HG02943 (cell line): ENCODE results near the gene KCNIP1.
"Not testable (repeated sequence)": the region's sequence is repeated elsewhere in the genome, so short reads cannot be mapped to it uniquely, and the experiment has no call there.

Experiments
- ATAC-seq: cut with Tn5 transposase; IDR thresholded peaks from one replicate; pipeline ENCODE4 v1.9.1; 2021; ENCODE audit warnings: mild to moderate bottlenecking, low read depth, moderate library complexity; ENCODE audit not compliant: unreplicated experiment

Gene KCNIP1

DNA sequence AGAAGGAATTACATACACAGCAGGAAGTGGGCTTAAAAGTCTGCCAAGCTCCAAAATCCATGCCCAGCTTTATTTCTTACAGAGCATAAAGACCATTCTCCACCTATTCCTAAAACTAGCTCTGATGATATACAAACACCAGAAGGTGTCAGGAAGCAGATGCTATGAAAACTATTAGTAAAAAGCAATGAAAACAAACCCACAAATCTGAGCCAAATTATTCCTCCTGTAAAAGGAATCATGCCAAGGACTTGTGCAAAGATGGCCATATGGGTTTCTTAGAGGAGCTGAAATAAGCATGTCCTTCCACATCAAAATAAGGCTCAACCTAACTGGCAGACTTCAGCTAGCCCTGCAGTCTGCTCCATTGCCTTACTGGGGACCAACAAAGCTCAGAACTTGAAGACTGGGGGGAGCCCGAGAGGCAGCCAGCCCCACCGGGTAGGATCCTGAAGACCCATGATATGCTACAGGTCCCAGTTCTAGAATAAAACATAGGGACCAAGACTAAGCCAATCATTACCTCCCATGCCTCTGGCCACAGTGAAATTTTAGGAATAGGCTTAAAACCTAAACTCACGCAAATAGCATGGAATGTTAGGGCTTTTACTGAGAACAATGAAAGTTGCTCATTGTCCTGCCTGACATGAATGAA is 236.9 kb downstream of the KCNIP1 start:
- ATAC-seq = no peak

DNA sequence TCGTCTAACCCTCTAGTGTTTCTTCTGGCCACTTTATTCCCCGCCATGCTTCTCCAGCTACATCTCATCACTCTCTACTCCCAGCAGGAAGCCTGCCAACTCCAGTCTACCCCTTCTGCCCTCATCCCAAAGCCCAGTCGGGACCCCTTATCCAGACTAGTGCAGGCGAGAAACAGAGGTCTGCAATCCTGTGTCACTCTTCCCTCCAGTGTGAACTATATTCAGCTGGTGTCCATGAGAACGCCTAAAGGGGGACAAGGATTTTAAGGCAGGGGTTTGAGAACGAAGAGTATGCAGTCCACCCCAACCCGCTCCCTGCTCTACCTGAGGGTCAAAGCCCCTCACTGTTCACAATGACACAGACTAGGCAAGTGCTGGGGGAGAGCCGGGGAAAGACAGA is 238.0 kb downstream of the KCNIP1 start:
- ATAC-seq = no peak

DNA sequence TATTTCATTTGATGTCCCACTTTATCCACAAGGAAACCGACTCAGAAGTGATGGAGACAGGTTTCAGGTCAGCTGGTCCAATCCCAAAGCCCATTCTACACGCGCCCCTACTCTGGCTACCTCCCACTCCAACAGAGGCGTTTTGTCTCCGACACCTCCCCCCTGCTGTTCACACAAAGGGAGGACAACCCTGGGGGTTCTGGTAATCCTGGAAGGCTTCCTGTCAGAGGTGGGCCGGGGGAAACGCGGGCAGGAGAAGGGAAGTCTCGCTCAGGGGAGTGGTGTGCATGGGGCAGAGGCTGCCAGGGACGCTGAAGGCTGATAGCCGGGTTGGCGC is 240.0 kb downstream of the KCNIP1 start:
- ATAC-seq = no peak

DNA sequence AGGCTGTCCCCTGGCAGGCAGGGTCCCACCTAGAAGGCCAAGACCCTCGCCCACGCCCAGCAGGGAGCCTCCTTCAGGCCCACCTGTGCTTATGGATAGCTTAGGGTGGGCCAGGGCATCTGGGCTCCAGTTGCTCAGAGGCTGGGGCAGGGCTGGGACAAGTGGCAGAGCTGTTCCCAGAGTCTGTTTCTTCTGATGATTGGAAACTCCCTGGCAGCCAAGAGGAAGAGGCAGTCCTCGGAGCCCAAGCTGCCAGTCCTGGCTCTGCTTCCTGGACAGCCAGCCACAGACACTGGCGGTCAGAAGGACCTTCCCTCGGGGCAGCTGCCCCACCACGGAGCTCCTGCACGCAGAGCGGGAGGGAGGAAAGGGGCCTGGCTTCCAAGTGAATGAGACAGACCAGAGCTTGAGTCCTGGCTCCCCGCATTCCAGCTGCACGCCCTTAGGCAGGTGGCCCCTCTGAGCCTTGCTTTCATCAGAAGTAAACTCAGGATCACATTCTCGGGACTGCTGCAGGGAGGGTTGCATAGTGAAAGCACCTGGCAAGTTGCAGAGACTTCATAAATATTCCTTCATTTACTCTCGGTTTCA is 241.8 kb downstream of the KCNIP1 start:
- no peak for ATAC-seq

DNA sequence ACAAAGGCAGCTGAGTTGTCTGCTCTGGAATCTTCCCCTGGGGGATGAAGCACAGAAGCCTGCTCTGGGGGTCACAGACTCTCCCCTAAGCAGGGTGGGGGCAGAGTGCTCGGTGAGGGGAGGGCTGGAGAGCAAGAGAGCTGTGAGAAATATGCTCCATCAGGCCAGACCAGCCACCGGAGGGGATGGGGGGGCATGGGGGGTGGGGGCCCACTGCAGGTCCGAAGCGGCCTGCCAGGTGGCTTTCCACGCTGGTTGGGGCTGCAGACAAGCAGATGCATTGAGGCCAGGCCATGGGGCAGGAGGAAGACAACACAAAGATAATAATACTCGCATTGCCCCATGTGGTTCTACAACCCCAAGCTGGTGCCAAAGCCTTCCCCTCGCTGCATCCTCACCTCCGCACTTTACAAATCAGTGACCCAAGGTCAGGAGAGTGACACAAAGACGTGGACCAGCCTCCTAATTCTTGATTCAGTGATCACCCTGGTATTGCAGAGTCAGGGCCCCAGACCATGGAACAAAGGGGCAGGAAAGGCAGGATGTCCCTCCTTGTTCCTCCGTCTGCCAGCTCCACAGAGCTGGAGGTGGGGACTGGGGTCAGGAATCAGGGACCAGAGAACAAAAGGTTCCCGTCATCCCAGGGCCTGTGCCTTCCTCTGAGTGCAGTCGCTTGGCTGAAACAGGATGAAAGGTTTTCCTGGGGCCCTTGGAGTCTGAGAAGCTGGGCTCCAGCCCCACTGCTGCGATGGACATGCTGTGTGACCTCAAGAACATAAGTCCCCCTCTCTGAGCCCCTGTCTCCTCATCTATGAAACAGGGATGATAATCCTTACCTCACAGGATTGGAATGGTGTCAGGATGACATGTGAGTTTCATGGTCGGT is 242.5 kb downstream of the KCNIP1 start:
- ATAC-seq = no peak

DNA sequence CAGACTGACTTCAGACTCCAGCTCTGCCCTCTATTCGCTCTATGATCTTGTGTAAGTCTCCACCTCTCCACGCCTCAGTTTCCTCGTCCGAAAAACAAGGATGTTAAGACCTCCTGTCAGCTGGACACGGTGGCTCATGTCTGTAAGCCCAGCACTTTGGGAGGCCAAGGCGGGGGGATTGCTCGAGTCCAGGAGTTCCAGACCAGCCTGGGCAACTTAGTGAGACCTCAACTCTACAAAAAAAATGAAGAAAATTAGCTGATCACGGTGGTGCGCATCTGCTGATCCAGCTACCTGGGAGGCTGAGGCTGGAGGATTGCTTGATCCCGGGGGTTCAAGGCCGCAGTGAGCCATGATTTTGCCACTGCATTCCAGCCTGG is 243.1 kb downstream of the KCNIP1 start:
- ATAC-seq = no peak

DNA sequence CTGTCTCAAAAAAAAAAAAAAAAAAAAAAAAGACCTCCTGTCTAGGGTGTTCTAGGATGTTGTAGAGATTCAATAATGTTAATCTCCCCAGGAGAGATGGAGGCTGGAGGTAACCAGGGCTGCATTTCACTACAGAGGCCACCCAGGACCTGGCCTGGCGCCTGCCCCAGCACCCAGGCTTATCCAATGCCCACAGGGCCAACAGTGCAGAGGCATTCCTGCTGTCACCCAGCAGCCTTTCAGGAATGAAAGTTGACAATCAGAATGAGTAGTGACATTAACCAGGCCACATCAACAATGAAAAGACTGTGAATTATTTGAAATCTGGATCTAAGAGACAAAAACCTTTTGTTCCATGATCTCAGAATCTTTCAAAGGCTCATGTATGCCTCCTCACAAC is 243.5 kb downstream of the KCNIP1 start:
- ATAC-seq = no peak

DNA sequence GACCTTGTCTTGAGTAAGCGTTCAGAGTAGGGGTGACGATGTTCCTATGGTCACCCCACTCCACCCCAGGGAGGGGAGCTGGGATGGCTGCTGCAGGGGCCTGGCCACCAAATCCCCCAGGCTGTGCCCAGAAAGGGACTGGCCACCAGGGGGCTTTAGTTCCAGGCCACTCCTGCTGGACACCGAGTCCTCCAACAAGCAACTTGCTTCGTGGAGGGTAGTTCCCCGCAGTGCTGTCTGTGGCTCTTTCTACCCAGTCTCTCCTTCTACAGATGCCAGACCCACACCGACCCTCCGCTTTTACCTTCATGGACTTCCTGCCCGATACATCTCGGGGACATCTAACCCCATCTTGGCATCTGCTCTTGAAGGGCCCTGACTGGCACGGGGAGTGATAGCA is 244.0 kb downstream of the KCNIP1 start:
- no peak for ATAC-seq

DNA sequence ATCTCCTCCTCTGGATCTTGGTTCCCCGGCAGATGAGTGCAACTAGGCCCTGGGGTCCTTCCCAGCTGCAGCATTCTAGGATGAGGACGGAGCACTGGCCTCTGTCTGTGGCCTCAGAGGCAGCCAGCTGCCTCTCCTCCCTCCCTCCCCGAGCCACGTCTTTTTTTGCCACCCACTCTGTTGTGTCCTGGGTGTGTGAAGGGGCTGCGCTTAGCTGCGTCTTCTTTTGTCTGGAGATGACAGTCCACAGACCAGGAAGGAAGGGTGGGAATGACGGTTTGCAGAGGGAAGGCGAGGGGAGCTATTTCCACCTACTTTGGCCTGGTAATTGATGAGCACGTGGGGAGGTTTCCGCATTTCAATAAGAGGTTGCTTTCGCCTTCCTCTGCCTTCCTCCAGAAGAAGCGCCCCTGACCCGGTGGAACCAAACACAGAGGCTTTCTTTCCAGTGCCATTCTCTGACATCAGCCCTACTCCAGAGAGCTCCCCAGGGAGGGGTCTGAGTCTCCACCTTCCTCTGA is 245.2 kb downstream of the KCNIP1 start:
- ATAC-seq = no peak

DNA sequence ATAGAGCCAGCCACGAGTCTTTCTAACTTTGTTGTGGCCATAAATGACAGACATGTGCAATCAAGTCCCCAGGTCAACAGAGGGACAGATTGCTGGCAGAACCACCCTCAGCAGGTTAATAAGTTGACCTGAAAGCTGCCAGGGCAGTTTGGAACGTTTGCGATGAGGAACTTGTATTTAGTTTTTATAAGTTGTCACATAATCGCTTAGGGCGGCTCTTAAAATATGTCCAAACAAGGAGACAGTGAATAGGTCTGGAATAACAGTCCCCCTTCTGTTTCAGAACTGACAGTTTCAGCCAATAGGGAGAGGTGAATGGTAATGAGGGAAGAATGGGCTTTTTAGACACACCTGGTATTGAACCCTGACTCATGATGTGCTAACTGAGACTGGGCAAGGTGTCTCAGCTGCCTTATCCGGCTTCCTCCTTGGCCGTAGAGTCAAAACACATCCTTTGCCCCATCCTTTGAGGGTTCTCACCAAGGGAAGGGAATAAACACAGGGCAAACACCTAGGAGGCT is 246.2 kb downstream of the KCNIP1 start:
- ATAC-seq = no peak

DNA sequence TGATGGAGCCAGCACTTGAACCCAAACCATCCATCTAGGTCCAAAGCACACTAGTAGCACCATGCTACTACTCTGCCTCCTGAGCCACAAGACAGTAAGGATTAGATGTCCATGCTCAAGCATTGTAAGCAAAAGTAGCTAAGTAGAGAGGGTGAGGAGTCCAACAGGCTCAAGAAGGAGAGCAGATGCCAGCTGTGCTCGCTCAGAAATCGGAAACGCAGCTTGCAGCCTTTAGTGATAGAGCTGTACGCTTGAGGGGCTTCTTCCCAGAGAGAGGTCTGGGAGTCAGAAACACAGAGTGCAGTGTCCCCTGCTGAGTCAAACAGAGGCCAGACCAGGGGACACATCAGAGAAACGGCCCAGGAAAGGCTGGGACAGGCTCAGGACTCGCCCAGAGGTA is 247.0 kb downstream of the KCNIP1 start:
- no peak for ATAC-seq

DNA sequence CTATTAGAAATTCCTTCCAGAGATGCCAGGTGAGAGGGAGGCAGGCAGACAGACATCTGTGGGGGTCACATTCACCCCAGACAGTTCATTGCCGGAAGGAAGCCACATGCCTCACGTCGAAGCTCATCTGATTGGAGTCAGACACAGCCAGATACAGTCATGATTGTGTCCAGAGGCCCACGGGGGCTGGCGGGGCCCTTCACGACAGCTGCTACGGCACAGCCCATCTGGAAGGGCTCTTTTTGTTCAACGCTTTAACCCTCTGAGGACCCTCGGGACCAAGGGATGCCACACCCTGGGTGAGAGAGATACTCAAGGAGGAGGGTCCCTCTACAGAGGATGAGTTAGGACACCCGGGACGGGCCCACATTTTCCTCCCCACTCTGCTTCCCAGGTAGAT is 247.8 kb downstream of the KCNIP1 start:
- ATAC-seq = no peak

DNA sequence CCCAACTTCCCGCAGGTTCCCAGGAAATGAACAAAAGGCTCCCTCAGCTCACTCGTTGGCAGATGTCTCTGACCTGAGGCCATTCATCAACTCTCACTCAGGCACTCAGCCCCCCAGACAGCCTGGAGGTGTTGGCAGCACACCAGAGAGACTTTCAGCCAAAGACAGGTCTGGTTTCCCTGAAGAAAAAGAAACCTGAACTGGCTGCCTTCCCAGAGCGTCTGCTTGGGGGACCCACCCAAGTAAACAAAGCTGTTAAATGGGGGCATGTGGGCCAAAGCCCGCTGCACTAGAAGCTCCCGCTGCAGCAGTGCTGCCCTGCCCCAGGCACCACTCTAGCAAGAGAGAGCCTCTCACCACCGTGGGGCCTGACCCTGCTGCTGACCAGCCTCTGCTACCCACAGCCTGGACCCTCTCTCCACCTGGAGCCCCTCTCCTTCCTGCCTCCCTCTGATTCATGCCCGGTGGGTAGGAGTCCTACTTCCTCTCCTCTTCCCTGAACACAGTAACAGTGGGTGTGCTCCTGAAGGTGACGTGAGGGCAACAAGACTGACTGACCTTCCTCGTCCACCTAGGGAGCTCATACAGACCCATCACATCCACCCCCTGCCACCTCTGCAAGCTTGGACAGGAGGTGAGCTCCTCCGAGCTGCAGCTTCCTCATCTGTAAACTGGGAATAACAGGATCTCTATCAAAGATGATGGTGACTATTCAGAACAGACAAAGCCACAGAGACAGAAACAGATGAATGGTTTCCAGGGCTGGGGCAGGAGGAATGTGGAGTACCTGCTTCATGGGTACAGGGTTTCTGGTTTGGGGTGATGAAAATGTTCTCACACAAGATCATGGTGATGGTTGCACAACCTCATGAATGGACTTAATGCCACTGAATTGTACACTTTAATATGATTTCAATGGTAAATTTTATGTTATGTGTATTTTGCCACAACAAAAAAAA is 248.7 kb downstream of the KCNIP1 start:
- no peak for ATAC-seq

DNA sequence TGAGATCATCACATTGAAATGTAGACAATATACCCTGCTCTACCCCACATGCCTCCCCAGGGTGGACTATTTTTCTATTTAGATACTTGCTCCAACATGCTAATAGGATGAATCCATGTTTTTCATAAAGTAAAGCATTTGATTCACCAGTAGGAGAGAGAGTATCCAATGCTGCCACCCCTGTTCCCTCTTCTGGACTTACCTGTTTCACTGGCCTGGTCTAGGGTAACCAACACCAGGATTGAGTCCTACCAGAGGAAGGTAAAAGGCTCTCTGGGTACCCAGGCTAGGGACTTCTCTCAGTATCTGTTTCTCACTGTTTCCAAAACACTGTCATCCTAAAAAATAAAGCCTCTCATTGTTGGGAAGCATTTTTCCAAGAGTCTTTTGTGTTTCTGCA is 249.5 kb downstream of the KCNIP1 start:
- ATAC-seq = no peak

DNA sequence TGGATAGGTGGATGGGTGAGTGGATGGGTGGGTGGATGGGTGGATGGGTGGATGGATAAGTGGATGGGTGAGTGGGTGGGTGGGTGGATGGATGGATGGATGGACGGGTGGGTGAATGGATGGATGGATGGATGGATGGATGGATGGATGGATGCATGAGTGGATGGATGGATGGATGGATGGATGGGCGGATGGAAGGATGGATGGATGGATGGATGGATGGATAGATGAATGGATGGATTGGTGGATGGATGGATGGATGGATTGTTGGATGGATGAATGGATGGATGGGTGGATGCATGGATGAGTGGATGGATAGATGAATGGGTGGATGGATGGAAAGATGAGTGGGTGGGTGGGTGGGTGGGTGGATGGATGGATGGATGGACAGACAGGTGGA is 250.7 kb downstream of the KCNIP1 start:
- ATAC-seq = not testable (repeated sequence)

DNA sequence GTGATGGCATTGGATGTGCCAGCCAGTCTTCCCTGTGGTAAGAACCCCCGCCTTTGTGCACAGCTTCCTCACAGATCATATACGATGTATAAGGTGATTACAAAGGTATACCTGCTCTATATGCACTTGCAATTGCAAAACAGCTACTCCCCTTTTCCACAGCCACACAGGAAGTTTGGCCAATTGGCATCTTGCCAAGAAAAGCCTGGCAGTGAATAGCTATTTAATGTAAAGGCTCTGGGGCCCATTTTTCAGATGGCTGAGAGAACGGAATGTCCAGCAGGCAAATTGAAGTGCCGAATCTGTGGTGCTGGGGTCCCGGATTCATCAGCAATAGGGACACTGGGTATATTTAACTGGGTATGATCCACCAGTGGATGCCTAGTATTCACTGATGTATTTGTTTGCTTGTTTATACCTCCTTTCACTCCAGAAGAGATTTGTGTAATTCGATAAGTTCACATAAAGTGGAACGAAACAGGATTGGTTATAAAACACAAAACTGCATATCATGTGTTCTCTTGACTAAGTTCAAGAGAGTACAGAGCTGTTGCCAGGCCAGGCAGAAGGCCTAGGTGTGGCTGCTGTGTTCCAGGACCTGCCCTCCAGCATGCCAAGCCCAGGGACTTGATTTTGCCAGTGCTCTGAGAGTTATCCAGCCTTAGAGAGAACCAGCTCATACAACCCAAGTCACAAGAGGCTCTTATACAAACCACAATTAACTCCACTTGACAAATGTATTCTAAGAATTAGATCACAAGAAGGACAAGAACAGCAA is 252.0 kb downstream of the KCNIP1 start:
- ATAC-seq = no peak

DNA sequence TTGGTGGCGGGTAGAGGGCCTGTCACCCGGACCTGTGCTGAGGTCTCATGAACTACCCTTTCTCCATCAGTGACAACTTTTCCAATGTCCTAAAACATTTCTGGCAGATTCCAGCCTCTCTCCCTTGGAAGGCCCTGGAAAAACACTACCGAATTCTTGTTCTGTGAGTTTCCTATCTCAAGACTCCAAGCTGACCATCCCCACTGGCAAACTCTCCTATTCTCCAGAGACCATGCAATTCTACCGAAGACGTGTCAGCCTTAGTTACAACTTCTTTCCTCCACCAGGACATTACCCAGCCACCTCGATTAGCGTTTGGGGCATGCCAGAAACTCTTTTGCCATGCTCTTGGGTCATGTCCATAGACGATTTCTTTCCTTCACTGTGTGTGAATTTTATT is 252.9 kb downstream of the KCNIP1 start:
- ATAC-seq = no peak

DNA sequence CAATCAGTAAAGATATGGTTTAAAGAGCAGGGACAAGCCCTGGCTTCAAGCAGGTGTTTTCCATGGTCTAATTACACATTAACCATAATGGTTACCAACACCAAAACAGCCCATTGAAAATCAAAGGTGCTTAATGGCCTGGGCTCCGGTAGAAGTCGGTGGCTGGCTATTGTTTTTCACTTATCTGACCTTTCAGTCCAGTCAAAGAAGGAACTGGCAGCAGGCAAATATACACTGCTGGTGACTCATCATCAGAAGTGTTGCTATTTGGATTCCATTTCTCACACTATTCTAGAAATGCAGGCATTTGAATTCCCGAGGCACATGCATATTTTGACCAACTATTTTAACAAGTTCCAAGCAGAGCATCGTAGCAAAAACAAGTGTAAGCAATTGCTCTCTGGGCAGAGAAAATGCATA is 253.4 kb downstream of the KCNIP1 start:
- ATAC-seq = peak; percentile 81

DNA sequence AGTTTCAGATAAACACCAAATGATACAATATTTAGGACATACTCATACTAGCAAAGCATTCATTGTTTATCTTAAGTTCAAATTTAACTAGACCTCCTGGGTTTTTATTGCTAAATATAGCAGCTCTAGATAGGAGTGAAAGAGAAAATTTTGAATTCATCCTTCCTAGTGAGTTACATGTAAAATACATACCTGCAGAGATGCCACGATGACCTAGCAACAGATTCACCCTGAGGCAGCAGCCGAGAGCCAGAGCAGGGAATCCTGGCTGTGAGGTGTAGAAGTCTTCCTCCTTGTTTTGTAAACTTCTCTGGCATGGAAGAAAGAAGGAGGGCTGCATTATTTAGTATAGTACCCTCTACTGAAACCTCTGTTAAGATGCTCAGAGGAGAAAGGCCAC is 253.8 kb downstream of the KCNIP1 start:
- ATAC-seq = peak; percentile 3

DNA sequence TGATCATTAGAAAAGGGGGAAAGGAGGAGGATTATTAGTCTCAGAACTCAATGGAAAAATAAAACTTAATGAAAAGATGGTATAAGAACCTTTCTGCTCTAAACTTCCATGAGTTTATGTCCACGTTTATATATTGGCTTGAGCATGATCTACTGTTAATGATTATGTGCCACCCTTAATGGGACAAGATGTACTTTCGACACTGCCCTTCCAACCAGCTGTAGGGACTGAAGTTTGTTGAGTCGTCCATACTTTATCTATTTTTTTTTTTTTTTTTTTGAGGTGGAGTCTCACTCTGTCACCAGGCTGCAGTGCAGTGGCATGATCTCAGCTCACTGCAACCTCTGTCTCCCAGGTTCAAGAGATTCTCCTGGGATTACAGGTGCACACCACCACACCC is 254.7 kb downstream of the KCNIP1 start:
- no peak for ATAC-seq
